ENCODE data around the gene COQ6. TPM values are rescaled to one million over a fixed set of nuclear protein-coding genes. Genes with fewer than 3 reads are reported as not detected.

COQ6 gene
- total RNA-seq, 1 experiment from 2014 or later = 12.0 TPM

- TF ChIP-seq CTCF (conservative IDR thresholded peaks at IDR 0.05) = no peak
- Histone ChIP-seq H2BK120ac (ENCODE audit: low read depth, low read length, poor library complexity, severe bottlenecking) (no peak overlapping the region), H3K18ac (ENCODE audit: insufficient read length, low read depth, low read length) (no peak overlapping the region), H3K14ac (ENCODE audit: insufficient read depth, low read length) (no peak overlapping the region), H4K91ac (ENCODE audit: insufficient read length, low read depth, low read length) (no peak overlapping the region), H4K8ac (replicated peaks; ENCODE audit: insufficient read length, low read depth, low read length) (no peak overlapping the region), H2AFZ (ENCODE audit: low read length) (no peak overlapping the region), H3K4ac (ENCODE audit: low read depth, low read length) (no peak overlapping the region), H3K79me2 (ENCODE audit: insufficient read depth, low read length) (no peaks in the 10 kb centered on the region), H3K9me3 (ENCODE audit: control insufficient read depth, low read depth, low read length) (no peaks in the 10 kb centered on the region), H3K9ac (ENCODE audit: extremely low read depth, insufficient read length, low read length) (no peak overlapping the region), H3K56ac (ENCODE audit: insufficient read length, low read depth, low read length) (no peak overlapping the region), H4K5ac (ENCODE audit: insufficient read length, low read depth, low read length) (no peak overlapping the region), H2BK20ac (ENCODE audit: low read depth, low read length, poor library complexity, severe bottlenecking) (no peak overlapping the region), H3K23ac (ENCODE audit: insufficient read length, low read depth, low read length) (no peak overlapping the region), H2BK15ac (ENCODE audit: low read depth, low read length) (no peak overlapping the region), H3K79me1 (ENCODE audit: insufficient read depth, low read depth, low read length, poor library complexity, severe bottlenecking) (no peaks in the 10 kb centered on the region), H3K4me1 (ENCODE audit: insufficient read depth, low read length) (no peaks in the 10 kb centered on the region), H3T11ph (ENCODE audit: low read length) (no peak overlapping the region), H4K20me1 (ENCODE audit: control insufficient read depth, insufficient read depth, insufficient read length) (no peaks in the 10 kb centered on the region), H2BK5ac (ENCODE audit: insufficient read length, low read length) (no peak overlapping the region), H3K27me3 (ENCODE audit: insufficient read depth, low read length) (no peaks in the 10 kb centered on the region), H2AK5ac (ENCODE audit: insufficient read length, low read length) (no peak overlapping the region), H2BK12ac (ENCODE audit: insufficient read length, low read depth, low read length) (no peak overlapping the region), H3K23me2 (ENCODE audit: insufficient read length, low read depth, low read length, poor library complexity, severe bottlenecking) (no peaks in the 10 kb centered on the region), H3K27ac (ENCODE audit: insufficient read length, low read depth, low read length) (no peak overlapping the region), H3K4me2 (ENCODE audit: insufficient read depth, insufficient read length, low read length) (no peak overlapping the region)
- H3K9me3 Mint-ChIP-seq = no peaks in the 10 kb centered on the region
- peaks cover 0 to 32% (median 4%) of the 10 kb centered on the region in 3 experiments; a peak in 3 of 7 replicates for H3K36me3 Mint-ChIP-seq (ENCODE audit: insufficient read depth in 1 of 3, low read depth in 3 of 3)
- no CpG with 5 or more reads among the region's 2 CpGs for WGBS (ENCODE audit: extremely low coverage, insufficient read length, low lambda C conversion rate)
- H3K27ac Mint-ChIP-seq = no peak overlapping the region
- no peak for DNase-seq
- no peaks in the 10 kb centered on the region for H3K27me3 Mint-ChIP-seq (ENCODE audit: low read depth)
- no peaks in the 10 kb centered on the region for H3K4me1 Mint-ChIP-seq
- no peak overlapping the region for H3K4me3 Mint-ChIP-seq
Measured at GRCh38 chr14:74008843-74009499, 58.9 kb downstream of the COQ6 start.

Other genes starting within 250 kb of the COQ6 start
- 56.1 and 58.0 TPM in 2 replicates for gene PNMA1, start 235.9 kb upstream of the COQ6 start, total RNA-seq (2021)
- 5.5 and 6.7 TPM in 2 replicates for gene PTGR2, start 98.5 kb upstream of the COQ6 start, total RNA-seq (2021)
- gene ZNF410, start 63.4 kb upstream of the COQ6 start, total RNA-seq (2021) = 24.5 and 28.1 TPM in 2 replicates
- 0.79 and 0.92 TPM in 2 replicates for gene FAM161B, start 208 bp upstream of the COQ6 start, total RNA-seq (2021)
- 6.8 and 7.7 TPM in 2 replicates for gene ENTPD5, start 69.0 kb downstream of the COQ6 start, total RNA-seq (2021)
- gene BBOF1, start 69.0 kb downstream of the COQ6 start, total RNA-seq (2021) = 0.61 and 0.66 TPM in 2 replicates
- gene ALDH6A1, start 134.2 kb downstream of the COQ6 start, total RNA-seq (2021) = 36.8 and 37.8 TPM in 2 replicates
- gene LIN52, start 134.7 kb downstream of the COQ6 start, total RNA-seq (2021) = 9.9 and 11.0 TPM in 2 replicates